Stimulated activated CD8-positive, alpha-beta memory T cell treated with anti-CD3 and anti-CD28 coated beads, Interleukin-12 subunit alpha, Interleukin-12 subunit beta, amount 100 ng/mL, for 1 hour (primary cell): ENCODE data around the gene FGD4.

Experiments used
- DNase-seq: peaks from one replicate; pipeline ENCODE4 v3.0.0-alpha.2; 2020; ENCODE audit warnings: low read depth

Gene FGD4

DNA sequence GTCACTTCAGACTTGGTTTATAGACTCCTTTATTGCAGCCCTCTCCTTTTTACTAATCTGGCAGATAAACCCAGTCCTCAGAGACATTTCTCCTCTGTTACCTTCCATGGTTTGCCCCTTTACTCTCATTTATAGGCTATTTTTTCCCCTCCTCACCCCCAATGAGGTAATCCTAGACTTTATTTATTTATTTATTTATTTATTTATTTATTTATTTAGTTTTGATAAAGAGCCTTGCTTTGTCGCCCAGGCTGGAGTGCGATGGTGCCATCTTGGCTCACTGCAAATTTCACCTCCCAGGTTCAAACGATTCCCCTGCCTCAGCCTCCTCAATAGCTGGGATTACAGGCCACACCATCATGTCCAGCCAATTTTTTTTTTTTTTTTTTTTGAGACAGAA lies 8.4 kb downstream of the FGD4 start:
- DNase-seq: no peak

DNA sequence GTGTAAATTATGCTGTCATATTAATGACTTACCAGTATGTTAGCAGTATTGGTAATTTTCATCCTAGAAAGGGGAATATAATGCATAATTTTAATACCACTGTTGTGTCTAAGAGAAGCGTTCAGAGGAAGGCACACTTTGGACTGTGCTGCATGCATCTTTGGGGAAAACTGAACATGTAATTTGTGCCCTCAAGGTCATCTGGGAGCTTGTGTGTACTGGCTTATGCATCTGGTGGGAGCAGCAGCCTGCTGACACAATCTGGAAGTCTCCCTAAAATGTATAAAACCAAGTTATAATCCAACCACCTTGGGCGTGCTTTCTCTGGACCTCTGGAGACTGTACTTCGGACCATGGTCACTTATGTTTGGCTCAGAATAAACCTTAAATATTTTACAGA lies 14.1 kb downstream of the FGD4 start:
- DNase-seq: no peak

DNA sequence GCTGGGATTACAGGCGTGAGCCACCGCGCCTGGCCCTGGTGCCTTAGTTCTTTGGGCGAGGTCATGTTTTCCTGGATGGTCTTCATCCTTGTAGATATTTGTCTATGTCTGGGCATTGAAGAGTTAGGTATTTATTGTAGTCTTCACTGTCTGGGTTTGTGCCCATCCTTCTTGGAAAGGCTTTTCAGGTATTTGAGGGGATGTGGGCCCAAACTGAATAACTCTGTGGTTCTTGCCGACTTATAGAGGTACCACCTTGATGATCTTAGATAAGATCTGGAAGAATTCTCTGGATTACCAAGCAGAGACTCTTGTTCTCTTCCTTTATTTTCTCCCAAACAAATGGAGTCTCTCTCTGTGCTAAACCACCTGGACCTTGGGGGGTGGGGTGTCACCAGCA lies 18.9 kb downstream of the FGD4 start:
- DNase-seq: no peak

GRCh38 chr12:32418903-32419519 lies 19.7 kb downstream of the FGD4 start:
- no peak for DNase-seq

GRCh38 chr12:32419520-32419960 lies 20.2 kb downstream of the FGD4 start:
- DNase-seq: no peak

DNA sequence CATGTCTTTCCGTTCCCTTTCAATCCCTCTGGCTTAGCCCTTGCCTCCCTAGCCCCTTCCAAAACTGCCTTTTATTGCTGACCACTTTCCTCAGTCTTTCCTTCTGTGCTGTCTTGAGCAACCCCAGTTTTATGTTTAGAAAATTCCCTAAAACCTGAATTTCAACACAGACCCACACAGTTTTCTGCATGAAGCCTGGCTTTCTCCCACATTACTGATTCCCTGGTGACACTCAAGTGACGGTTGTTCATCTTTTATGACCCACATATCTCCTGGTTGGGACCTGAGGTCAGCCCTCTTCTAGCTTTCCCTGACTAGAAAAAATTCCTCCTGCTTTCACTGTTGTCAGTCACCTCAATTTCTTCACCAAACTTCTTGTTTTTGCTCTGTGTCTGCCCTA lies 21.0 kb downstream of the FGD4 start:
- DNase-seq: no peak

DNA sequence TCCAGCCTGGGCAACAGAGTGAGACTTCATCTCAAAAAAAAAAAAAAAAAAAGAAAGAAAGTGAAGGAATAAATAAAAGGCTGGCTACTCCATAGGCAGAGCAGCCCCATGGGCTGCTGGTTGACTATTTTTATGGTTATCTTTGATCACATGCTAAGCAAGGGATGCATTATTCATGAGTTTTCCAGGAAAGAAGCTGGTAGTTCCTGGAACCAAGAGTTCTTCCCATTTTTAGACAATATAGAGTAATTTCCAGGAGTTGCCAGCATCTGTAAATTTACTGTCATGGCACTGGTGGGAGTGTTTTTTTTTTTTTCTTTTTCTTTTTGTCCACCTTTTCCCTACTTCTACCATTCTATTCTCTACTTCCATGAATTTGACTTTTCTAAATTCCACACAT lies 24.2 kb downstream of the FGD4 start:
- DNase-seq: no peak

GRCh38 chr12:32431025-32431424 lies 31.7 kb downstream of the FGD4 start:
- no peak for DNase-seq

DNA sequence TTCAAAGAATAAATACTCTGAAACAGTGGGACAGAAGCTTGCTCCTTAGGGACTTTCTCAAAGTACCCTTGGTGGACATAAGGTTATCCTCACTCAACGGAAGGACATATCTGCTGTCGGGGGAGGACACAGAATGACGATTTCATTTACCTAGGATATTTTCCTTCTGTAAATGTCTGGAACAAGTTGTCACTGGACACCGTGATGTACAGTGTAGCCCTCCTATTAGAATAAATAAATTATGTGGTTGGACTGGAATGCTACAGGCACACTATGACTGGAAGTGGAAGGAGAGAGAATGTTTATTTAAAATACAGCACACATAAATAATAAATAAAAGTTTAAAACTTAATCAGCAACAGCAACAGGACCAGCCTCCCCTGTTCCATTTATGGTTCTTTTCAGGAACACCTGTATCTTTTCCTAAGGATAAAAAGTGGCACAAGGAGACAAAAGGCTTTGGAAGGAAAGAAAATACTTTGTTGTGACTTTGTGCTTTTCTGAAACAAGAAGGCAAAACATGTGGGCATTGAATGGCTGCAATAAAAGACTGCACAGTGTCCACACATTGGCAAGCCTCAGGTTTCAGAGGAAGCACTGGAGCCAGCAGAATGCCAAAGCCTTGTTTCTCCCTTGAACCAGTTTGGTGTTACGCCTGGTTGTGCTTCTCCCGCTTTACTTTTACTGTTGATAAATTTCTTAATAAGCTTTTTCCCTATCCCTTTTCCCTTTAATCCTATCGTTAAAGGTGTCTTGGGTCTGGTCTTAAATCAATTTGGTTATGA lies 36.8 kb downstream of the FGD4 start:
- no peak for DNase-seq

DNA sequence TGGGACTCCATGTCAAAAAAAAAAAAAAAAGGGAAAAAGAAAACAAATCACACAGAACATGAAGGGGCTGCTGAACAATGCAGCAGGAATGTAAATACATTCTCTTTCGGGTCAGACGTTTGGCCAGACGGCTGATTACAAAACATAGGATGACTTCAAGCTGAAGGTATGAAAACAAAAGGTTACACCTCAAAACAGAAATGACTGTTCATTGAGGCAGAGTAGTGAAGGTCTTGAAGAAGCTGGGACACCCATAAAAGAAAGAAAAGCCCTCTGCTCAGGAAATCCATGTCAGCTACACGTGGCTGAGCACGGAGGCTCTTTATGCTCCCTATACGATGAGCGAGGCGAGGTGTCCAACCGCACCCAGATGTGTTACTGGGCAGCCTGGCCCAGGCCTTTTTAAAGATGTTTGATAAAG lies 37.7 kb downstream of the FGD4 start:
- DNase-seq: no peak

DNA sequence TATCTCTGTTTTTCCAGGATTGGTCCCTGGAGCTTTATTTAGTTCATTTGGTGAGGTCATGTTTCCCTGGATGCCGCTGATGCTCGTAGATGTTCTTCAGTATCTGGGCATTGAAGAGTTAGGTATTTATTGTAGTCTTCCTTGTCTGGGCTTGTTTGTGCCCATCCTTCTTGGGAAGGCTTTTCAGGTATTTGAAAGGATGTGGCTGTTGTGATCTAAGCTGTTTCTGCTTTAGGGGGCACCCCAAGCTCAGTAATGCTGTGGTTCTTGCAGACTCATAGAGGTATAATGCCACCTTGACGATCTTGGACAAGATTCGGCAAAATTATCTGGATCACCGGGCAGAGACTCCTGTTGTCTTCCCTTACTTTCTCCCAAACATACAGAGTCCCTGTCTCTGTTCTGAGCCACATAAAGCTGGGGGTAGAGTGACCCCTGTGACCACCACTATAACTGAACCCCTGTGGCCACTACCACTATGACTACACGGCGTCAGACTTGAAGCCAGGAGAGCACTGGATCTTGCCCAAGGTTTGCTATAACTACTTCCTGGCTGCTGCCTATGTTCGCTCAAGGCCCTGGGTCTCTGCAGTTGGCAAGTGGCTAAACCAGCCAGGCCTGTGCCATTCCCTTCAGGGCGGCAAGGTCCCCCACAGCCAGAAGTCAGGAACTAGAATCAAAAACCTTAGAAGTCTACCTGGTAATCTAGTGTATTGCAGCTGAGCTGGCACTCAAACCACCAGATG lies 40.9 kb downstream of the FGD4 start:
- no peak for DNase-seq

DNA sequence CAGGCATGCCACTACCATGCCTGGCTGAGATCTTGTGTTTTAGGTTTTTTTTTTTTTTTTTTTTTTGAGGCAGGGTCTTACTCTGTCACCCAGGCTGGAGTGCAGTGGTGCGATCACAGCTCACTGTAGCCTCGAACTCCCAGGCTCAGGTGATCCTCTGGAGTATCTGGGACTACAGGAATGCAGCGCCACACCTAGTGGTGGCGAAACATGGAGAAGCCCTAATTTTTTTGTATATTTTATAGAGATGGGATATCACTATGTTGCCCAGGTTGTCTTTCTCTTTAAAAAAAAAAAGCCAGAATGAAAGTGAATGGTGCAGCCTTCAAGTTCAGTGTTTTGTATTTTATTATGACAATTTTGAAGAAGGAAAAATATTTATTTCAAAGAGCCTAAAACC lies 44.1 kb downstream of the FGD4 start:
- no peak for DNase-seq

DNA sequence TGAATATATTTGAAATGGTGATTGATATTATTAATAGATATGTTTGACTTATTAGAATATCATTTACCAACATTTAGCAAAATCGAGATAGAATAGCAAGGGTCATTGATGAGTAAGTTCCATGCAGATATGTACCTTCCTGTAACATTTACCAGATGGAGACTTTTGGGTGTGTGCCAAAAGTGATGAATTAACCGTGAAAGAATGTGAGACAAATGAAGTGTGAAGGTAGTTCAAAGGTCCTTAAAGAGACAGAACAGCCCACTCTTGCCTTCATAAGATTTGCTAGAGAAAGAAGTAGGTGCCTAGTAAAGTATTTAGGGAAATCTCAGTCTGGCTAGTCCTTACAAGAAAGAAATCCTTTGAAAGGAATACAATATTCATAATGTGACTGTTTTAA lies 45.5 kb downstream of the FGD4 start:
- no peak for DNase-seq

DNA sequence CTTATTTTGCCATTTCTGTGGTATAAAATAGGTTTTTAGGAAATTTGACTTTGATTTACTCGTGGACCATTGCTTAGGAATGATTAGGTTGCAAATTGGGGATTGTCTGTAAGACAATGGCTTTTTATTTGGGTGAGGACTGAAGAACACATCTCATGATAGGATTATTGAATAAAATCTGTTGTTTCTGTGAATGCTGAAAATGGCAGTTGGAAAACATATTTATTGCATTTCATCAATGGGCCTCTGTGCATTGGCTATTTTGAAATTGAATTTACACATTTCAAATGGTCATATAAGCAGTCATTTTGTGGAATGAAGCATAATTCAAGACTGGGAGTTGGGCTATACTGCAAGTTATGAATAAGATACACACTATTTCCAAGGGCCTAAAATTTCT lies 46.0 kb downstream of the FGD4 start:
- DNase-seq: no peak

GRCh38 chr12:32446316-32447119 lies 47.2 kb downstream of the FGD4 start:
- no peak for DNase-seq

DNA sequence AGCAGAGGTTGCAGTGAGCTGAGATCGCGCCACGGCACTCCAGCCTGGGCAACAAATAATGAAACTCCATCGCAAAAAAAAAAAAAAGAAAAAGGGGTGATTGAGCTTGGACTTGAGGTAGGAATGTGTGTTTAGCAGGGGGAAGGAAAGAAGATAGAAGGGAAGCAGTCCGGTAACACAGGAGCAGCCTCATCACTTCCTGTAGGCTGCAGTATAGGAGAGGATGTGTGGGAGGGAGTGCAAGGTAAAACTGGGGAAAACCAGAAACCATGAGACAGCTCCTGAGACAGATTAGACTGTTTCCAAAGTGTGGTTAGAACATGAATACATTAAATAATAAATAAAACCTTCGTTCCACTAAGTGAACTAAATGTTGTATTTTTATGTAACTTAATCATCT lies 49.2 kb downstream of the FGD4 start:
- DNase-seq: no peak

DNA sequence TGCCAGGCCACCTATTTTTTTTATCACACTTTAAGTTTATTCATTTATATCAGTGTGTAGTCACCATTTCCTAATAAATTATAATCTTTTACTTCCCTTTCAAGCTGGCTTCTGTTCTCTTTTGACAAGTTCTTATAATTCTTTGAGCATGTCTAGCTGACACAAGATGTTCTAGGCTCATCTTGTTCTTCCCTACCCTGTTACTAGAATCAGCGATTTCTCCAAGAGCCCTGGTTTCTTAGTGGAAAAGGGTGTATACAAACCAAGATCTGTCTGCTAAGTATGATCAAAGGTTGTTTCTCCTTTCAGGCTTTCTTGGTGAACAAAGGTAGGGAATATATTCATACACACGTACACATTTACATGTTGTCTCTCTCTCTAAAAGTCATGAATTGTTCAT lies 51.0 kb downstream of the FGD4 start:
- no peak for DNase-seq

- DNase-seq: no peak
These were observed 51.4 kb downstream of the FGD4 start for GRCh38 chr12:32450768-32451167.

DNA sequence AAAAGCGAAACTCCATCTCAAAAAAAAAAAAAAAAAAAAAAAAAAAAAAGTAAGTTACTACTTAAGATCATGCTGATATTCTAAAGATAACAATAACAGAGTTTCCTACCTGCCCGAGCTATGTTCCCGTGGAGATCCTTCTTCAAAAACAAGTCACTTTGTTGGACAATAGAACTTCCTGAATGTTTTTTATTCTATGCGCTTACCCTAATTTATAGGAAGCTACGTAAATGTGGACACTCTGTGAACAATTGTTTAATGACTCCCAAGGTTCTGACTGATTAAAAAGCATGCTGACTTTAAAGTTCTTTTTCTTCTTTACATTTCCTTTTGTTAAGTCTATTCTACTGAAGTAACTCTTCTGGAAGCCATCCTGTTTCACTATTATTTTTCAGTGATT lies 52.5 kb downstream of the FGD4 start:
- no peak for DNase-seq

DNA sequence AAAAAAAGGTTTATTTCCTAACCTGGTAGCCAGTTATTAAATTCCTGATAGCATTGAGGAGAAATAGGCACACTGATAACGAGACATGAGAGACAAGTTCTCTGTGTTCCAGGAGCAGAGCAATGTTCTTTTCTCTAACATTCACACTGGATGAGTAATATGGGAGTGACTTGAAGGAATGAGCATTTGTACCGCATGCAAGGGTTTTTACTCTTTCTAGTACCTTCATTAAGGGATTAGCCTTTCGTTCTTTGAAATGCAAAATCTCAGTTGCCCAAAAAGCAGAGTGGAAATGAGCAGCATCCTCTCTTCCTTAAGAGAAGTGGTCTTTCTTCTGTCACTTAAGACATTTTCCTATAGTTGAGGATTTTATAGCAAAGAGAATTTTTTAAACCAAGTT lies 54.7 kb downstream of the FGD4 start:
- DNase-seq: no peak

DNA sequence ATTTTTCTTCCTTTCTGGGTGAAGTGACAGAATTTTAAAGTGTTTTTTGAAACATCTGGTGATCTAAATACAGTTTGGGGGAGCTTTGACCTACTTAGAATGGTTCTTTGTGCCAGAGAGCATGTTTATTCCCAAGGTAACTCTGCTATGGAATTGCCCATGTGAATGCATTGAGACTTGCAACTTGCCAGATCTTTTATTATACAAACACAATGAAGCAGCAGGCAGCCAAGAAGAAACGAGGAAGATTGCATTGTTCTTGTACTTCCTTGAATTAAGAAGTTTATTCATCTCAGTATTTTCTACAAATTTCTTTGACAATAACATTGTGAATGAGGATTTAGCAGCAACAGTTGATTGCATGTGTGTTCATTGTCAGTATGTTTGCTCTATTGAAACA lies 55.5 kb downstream of the FGD4 start:
- no peak for DNase-seq

GRCh38 chr12:32455607-32456071 lies 56.3 kb downstream of the FGD4 start:
- DNase-seq: no peak
